H1 (cell line): Measurements from ENCODE around the gene FADS2. TPM values are rescaled to one million over a fixed set of nuclear protein-coding genes. Genes with fewer than 3 reads are reported as not detected.

Experiments
- CTCF ChIA-PET: fragments of 300-600 bp; sonication (Branson Sonifier 250); formaldehyde crosslinking; loops from one replicate; lab custom pipeline; 2021; ENCODE audit not compliant: partially characterized antibody; lab: Charles Lee
- POLR2A ChIA-PET: fragments of 300-600 bp; sonication (Branson Sonifier 250); formaldehyde crosslinking; loops from one replicate; lab custom pipeline; 2021; ENCODE audit warnings: inconsistent platforms; ENCODE audit not compliant: partially characterized antibody; lab: Charles Lee
- DNase-seq, 2 experiments: peaks; one replicate each; pipeline versions ENCODE4 v3.0.0 to v3.0.0-alpha.2; 2010 to 2022; ENCODE audit warnings: low spot score in 2 of 2, low read depth in 1 of 2, mixed read lengths in 1 of 2
- FAIRE-seq: peaks from 2 replicates; lab custom pipeline; 2011; peaks lifted over from hg19 to GRCh38; lab: Jason Lieb, UNC
- H2AFZ ChIP-seq: 2 replicates; pipeline ENCODE4 v1.8.1; 2012; ENCODE audit warnings: low read length, inconsistent platforms
- H2AK5ac ChIP-seq: 2 replicates; pipeline ENCODE4 v1.6.1; 2013; ENCODE audit warnings: low read depth, low read length
- H2BK120ac ChIP-seq: replicated peaks from 2 replicates; pipeline ENCODE3; 2013; ENCODE audit warnings: low read depth, low read length, inconsistent platforms
- H2BK12ac ChIP-seq: 2 replicates; pipeline ENCODE4 v1.6.1; 2013; ENCODE audit warnings: low read depth, low read length
- H2BK15ac ChIP-seq: 2 replicates; pipeline ENCODE4 v1.6.1; 2013; ENCODE audit warnings: low read length
- H2BK20ac ChIP-seq: 2 replicates; pipeline ENCODE4 v1.6.1; 2013; ENCODE audit warnings: low read length
- H2BK5ac ChIP-seq: 2 replicates; pipeline ENCODE4 v1.6.1; 2013; ENCODE audit warnings: low read depth, low read length
- H3K14ac ChIP-seq: 2 replicates; pipeline ENCODE4 v1.6.1; 2013; ENCODE audit warnings: inconsistent platforms; ENCODE audit not compliant: insufficient read length
- H3K18ac ChIP-seq: 2 replicates; pipeline ENCODE4 v1.6.1; 2013; ENCODE audit warnings: low read length; ENCODE audit errors: extremely low read depth
- H3K23ac ChIP-seq: 2 replicates; pipeline ENCODE4 v1.6.1; 2013; ENCODE audit warnings: inconsistent platforms; ENCODE audit not compliant: insufficient read length
- H3K23me2 ChIP-seq: 2 replicates; pipeline ENCODE4 v1.6.1; 2013; ENCODE audit warnings: low read depth, low read length
- H3K27ac ChIP-seq: 2 replicates; pipeline ENCODE4 v1.6.1; 2011; ENCODE audit warnings: low read depth, low read length, inconsistent platforms
- H3K27me3 ChIP-seq, 4 experiments: replicated peaks in 1 of 4; 1 replicate in 1 of 4; 2 replicates in 3 of 4; pipeline versions ENCODE4 v1.6.1 to v1.8.1; 2011 to 2013; ENCODE audit warnings: low read length in 3 of 4, mild to moderate bottlenecking in 3 of 4, inconsistent platforms in 2 of 4, mixed read lengths in 2 of 4, moderate library complexity in 1 of 4; ENCODE audit not compliant: control insufficient read depth in 3 of 4, insufficient read depth in 3 of 4; ENCODE audit errors: extremely low read depth in 1 of 4
- H3K36me3 ChIP-seq, 4 experiments: 2 replicates each; pipeline versions ENCODE4 v1.6.1 to v1.8.1; 2011 to 2013; ENCODE audit warnings: mild to moderate bottlenecking in 4 of 4, low read length in 3 of 4, moderate library complexity in 2 of 4, control low read depth in 1 of 4, inconsistent platforms in 1 of 4; ENCODE audit not compliant: insufficient read depth in 4 of 4, control insufficient read depth in 2 of 4
- H3K4ac ChIP-seq: replicated peaks from 2 replicates; pipeline ENCODE3; 2013; ENCODE audit warnings: low read length, low read depth, mixed read lengths, inconsistent platforms; ENCODE audit not compliant: insufficient read length
- H3K4me1 ChIP-seq, 4 experiments: replicated peaks in 1 of 4; 1 replicate in 1 of 4; 2 replicates in 3 of 4; pipeline versions ENCODE4 v1.6.1 to v1.8.1; 2011 to 2013; ENCODE audit warnings: low read length in 3 of 4, inconsistent platforms in 2 of 4, mixed read lengths in 1 of 4; ENCODE audit not compliant: insufficient read depth in 4 of 4, control insufficient read depth in 3 of 4
- H3K4me2 ChIP-seq, 2 experiments: 2 replicates each; pipeline versions ENCODE4 v1.6.1 to v1.8.1; 2011 to 2013; ENCODE audit warnings: low read depth in 2 of 2, low read length in 2 of 2, control low read depth in 1 of 2, inconsistent platforms in 1 of 2, mild to moderate bottlenecking in 1 of 2; ENCODE audit not compliant: insufficient read depth in 1 of 2
- H3K4me3 ChIP-seq, 4 experiments: fragments of 200-600, 300-600 bp in 1 of 4; sonication (generic), shearing (Covaris generic), sonication (Bioruptor Twin) in 1 of 4; 2 replicates each; pipeline versions ENCODE4 v1.5.1 to v1.8.1; 2011 to 2016; ENCODE audit warnings: low read length in 4 of 4, low read depth in 3 of 4, control low read depth in 2 of 4, inconsistent platforms in 2 of 4, mild to moderate bottlenecking in 2 of 4, mixed read lengths in 1 of 4, moderate library complexity in 1 of 4; ENCODE audit not compliant: insufficient read depth in 2 of 4; ENCODE audit errors: extremely low read depth in 1 of 4
- H3K56ac ChIP-seq: replicated peaks from 2 replicates; pipeline ENCODE3; 2013; ENCODE audit warnings: low read depth, mild to moderate bottlenecking, mixed read lengths, low read length, inconsistent platforms; ENCODE audit not compliant: insufficient read length
- H3K79me1 ChIP-seq: 2 replicates; pipeline ENCODE4 v1.6.1; 2013; ENCODE audit warnings: low read depth, low read length, control low read depth
- H3K79me2 ChIP-seq, 2 experiments: 2 replicates each; pipeline versions ENCODE4 v1.6.1 to v1.8.1; 2012 to 2013; ENCODE audit warnings: low read length in 2 of 2, mild to moderate bottlenecking in 2 of 2, inconsistent platforms in 1 of 2; ENCODE audit not compliant: insufficient read depth in 2 of 2, control insufficient read depth in 1 of 2
- H3K9ac ChIP-seq, 4 experiments: replicated peaks in 1 of 4; 1 replicate in 1 of 4; 2 replicates in 3 of 4; pipeline versions ENCODE4 v1.6.1 to v1.8.1; 2011 to 2013; ENCODE audit warnings: low read depth in 3 of 4, low read length in 3 of 4, control low read depth in 2 of 4, mild to moderate bottlenecking in 2 of 4, moderate library complexity in 2 of 4, inconsistent platforms in 1 of 4; ENCODE audit errors: extremely low read depth in 1 of 4
- H3K9me3 ChIP-seq, 2 experiments: 2 replicates each; pipeline versions ENCODE4 v1.6.1 to v1.8.1; 2012 to 2013; ENCODE audit warnings: mild to moderate bottlenecking in 2 of 2, moderate library complexity in 2 of 2, control low read depth in 1 of 2, inconsistent platforms in 1 of 2, low read depth in 1 of 2, low read length in 1 of 2, mixed read lengths in 1 of 2; ENCODE audit not compliant: insufficient read depth in 2 of 2
- H4K20me1 ChIP-seq, 2 experiments: replicated peaks in 1 of 2; 2 replicates each; pipeline versions ENCODE3 to v1.8.1; 2011 to 2013; ENCODE audit warnings: inconsistent platforms in 2 of 2, low read length in 2 of 2, mild to moderate bottlenecking in 1 of 2; ENCODE audit not compliant: insufficient read depth in 2 of 2, control insufficient read depth in 1 of 2
- H4K5ac ChIP-seq: 2 replicates; pipeline ENCODE4 v1.6.1; 2013; ENCODE audit warnings: low read length, low read depth, mixed read lengths, inconsistent platforms; ENCODE audit not compliant: insufficient read length
- H4K8ac ChIP-seq: 2 replicates; pipeline ENCODE4 v1.8.0; 2013; ENCODE audit warnings: mild to moderate bottlenecking, moderate library complexity, low read length, inconsistent platforms; ENCODE audit not compliant: insufficient read depth; ENCODE audit errors: extremely low read depth
- H4K91ac ChIP-seq: replicated peaks from 2 replicates; pipeline ENCODE3; 2013; ENCODE audit warnings: low read length, mixed read lengths, inconsistent platforms; ENCODE audit not compliant: insufficient read length
- CEBPB ChIP-seq: IDR thresholded peaks from 2 replicates; pipeline ENCODE4 v1.6.1; 2012; ENCODE audit warnings: low read depth, low read length
- CREB1 ChIP-seq: IDR thresholded peaks from 2 replicates; pipeline ENCODE4 v1.6.1; 2012; ENCODE audit warnings: inconsistent platforms
- GABPA ChIP-seq: IDR thresholded peaks from 2 replicates; pipeline ENCODE4 v1.6.1; 2011; ENCODE audit warnings: mild to moderate bottlenecking, low read length, moderate library complexity, borderline replicate concordance; ENCODE audit not compliant: insufficient read depth
- RAD21 ChIP-seq, 2 experiments: IDR thresholded peaks in 1 of 2; conservative IDR thresholded peaks in 1 of 2; 2 replicates each; pipeline ENCODE4 v1.6.1; 2011; ENCODE audit warnings: low read depth in 2 of 2, low read length in 2 of 2, improper control_type of control experiment in 1 of 2, inconsistent platforms in 1 of 2, mild to moderate bottlenecking in 1 of 2, moderate library complexity in 1 of 2
- SIX5 ChIP-seq: IDR thresholded peaks from 2 replicates; pipeline ENCODE4 v1.6.1; 2011; ENCODE audit warnings: mild to moderate bottlenecking, low read depth, low read length
- WGBS, 2 experiments: shearing (Covaris generic) in 1 of 2; methylation state at CpG; one replicate each; pipeline versions ENCODE4 v1.1.6 to v1.1.7; 2013 to 2015; ENCODE audit warnings: low lambda C conversion rate in 2 of 2, mixed read lengths in 2 of 2, inconsistent platforms in 1 of 2, low coverage in 1 of 2, missing lambda C conversion rate in 1 of 2; ENCODE audit not compliant: insufficient replicate concordance in 2 of 2, insufficient coverage in 1 of 2, insufficient read length in 1 of 2; ENCODE audit errors: extremely low coverage in 1 of 2, missing lambda C conversion rate in 1 of 2; 5-methylcytosine and 5-hydroxymethylcytosine counted together
- polyA plus RNA-seq, 7 experiments: library from polyadenylated mRNA; depleted of rRNA in 3 of 7; stranded (reverse) in 5 of 7; unstranded in 2 of 7; fragments of >200 nt in 5 of 7; fragments of 200-250 nt in 2 of 7; gene quantifications; 1 replicate in 5 of 7; 2 replicates in 1 of 7; 4 replicates in 1 of 7; pipeline versions ENCODE4 v1.2.1 to v1.2.3, GENCODE V29; 2011 to 2013; ENCODE audit warnings: missing spikeins in 2 of 7, mixed read lengths in 2 of 7
- total RNA-seq: library from RNA; stranded (reverse); fragmentation: NEBNext Ultra II Directional; extraction: Animal tissue kit (Norgen Biotek cat#: 25700); gene quantifications from 2 replicates; pipeline ENCODE4 v1.2.1, GENCODE V29; 2021
- TF ChIP-seq, protein P1 (sequence below), 3 experiments: IDR thresholded peaks; 1 replicate in 2 of 3; 2 replicates in 1 of 3; pipeline versions ENCODE4 v1.5.1 to v1.6.1; 2011; ENCODE audit warnings: low read length in 3 of 3, mild to moderate bottlenecking in 3 of 3, inconsistent platforms in 2 of 3, low read depth in 1 of 3, moderate library complexity in 1 of 3; ENCODE audit not compliant: insufficient read depth in 1 of 3; ENCODE audit errors: control extremely low read depth in 1 of 3

Gene FADS2
- total and polyA plus RNA-seq, 2 of the 8 experiments (the other 6 are each of a cell fraction or from before 2014, with no cell fraction given), result 499 to 701 TPM

DNA sequence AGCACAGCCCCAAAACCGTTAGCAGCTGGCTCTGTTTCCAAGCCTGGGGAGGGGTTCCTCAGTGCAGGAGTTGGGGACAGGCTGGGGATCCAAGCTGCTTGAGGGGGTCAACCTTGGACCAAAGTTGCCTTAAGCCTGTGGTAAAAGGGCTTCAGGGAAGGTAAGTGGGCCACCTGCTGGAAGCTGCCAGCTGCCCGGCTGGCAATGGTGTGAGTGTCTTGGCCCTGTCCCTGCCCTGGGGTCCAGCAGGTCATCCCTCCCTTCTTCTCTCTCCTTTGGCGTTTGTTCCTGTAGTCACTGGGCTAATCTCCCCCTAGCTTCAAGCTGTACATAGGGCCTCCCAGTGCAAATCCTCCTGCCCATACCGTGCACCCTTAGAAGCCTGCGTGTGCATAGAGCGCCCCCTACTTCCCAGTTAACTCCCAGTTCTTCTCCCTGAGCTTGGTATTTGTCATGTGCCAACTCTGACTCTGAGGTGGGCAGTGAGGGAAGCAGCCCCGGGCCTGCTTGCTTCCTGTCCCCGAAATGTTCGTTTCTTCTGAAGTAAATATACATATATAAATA is 40.1 kb upstream of the FADS2 start:
- Histone ChIP-seq H3K56ac (no peak overlapping the region), H4K8ac (no peak overlapping the region), H3K27me3 (no peaks in the 10 kb centered on the region), H3K79me1 (no peaks in the 10 kb centered on the region; the same call in 1 of the 2 replicates), H2BK20ac (no peak overlapping the region), H2AK5ac (no peak overlapping the region), H3K9me3 (no peaks in the 10 kb centered on the region), H4K20me1 (peaks cover 6 to 21% of the 10 kb centered on the region in 2 experiments), H2AFZ (no peak overlapping the region), H3K14ac (no peak overlapping the region), H2BK12ac (no peak overlapping the region), H3K4me2 (no peak overlapping the region), H3K4me1 (peaks cover 0 to 2% (median 0%) of the 10 kb centered on the region in 4 experiments; a peak in 2 of 7 replicates), H2BK15ac (no peak overlapping the region), H4K91ac (no peak overlapping the region), H3K23me2 (peaks cover 2% of the 10 kb centered on the region; the same call in 1 of the 2 replicates), H3K4ac (no peak overlapping the region), H3K36me3 (peaks cover 25 to 45% (median 33%) of the 10 kb centered on the region in 4 experiments; a peak in 7 of 8 replicates), H3K27ac (no peak overlapping the region), H3K4me3 (no peak overlapping the region), H2BK5ac (no peak overlapping the region), H3K23ac (no peak overlapping the region), H3K9ac (no peak overlapping the region), H3K18ac (no peak overlapping the region), H2BK120ac (no peak overlapping the region), H3K79me2 (peaks cover 0 to 15% of the 10 kb centered on the region in 2 experiments; a peak in 3 of 4 replicates), H4K5ac (no peak overlapping the region)
- ChIA-PET CTCF (interaction anchor here (0.6 to 10.5 kb wide), 38 partner anchors 8 to 762 kb away, joined by 3 to 168 read pairs (median 4); partner anchors contain the start of gene MYRF), POLR2A (interaction anchor here (0.6 to 20.9 kb wide), 15 partner anchors 9 to 896 kb away, joined by 3 to 354 read pairs (median 5); partner anchors contain the start of gene FADS1)
- FAIRE-seq, result peak; percentile 42
- 69% methylated on average over 9 of the region's 9 CpGs; no CpG with 5 or more reads in 1 of the 2 experiments for WGBS, 2 experiments
- TF ChIP-seq, protein P1, sequence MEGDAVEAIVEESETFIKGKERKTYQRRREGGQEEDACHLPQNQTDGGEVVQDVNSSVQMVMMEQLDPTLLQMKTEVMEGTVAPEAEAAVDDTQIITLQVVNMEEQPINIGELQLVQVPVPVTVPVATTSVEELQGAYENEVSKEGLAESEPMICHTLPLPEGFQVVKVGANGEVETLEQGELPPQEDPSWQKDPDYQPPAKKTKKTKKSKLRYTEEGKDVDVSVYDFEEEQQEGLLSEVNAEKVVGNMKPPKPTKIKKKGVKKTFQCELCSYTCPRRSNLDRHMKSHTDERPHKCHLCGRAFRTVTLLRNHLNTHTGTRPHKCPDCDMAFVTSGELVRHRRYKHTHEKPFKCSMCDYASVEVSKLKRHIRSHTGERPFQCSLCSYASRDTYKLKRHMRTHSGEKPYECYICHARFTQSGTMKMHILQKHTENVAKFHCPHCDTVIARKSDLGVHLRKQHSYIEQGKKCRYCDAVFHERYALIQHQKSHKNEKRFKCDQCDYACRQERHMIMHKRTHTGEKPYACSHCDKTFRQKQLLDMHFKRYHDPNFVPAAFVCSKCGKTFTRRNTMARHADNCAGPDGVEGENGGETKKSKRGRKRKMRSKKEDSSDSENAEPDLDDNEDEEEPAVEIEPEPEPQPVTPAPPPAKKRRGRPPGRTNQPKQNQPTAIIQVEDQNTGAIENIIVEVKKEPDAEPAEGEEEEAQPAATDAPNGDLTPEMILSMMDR (IDR thresholded peaks at IDR 0.05; ENCODE audit: control extremely low read depth in 1 of 3, insufficient read depth in 1 of 3, low read depth in 1 of 3, low read length in 3 of 3), result peak; percentile 75 to 91 (median 87)
- TF ChIP-seq SIX5, result no peak
- TF ChIP-seq GABPA, result no peak; the same call in 1 of the 2 replicates
- TF ChIP-seq CREB1, result no peak
- TF ChIP-seq RAD21 (IDR thresholded peaks at IDR 0.05 in 1 of 2, conservative IDR thresholded peaks at IDR 0.05 in 1 of 2; ENCODE audit: low read depth in 2 of 2, low read length in 2 of 2), result peak; percentile 74 to 84
- no peak for TF ChIP-seq CEBPB
- DNase-seq, result peak in 1 of 2 experiments; percentile 75
